HuH-7.5 (cell line): Measurements from ENCODE around the gene PSPN.
"Not testable (repeated sequence)": the region's sequence is repeated elsewhere in the genome, so short reads cannot be mapped to it uniquely, and the experiment has no call there.

ENCODE experiments used
- DNase-seq: peaks from one replicate; pipeline ENCODE4 v3.0.0; 2011; ENCODE audit warnings: low spot score

The PSPN gene

DNA sequence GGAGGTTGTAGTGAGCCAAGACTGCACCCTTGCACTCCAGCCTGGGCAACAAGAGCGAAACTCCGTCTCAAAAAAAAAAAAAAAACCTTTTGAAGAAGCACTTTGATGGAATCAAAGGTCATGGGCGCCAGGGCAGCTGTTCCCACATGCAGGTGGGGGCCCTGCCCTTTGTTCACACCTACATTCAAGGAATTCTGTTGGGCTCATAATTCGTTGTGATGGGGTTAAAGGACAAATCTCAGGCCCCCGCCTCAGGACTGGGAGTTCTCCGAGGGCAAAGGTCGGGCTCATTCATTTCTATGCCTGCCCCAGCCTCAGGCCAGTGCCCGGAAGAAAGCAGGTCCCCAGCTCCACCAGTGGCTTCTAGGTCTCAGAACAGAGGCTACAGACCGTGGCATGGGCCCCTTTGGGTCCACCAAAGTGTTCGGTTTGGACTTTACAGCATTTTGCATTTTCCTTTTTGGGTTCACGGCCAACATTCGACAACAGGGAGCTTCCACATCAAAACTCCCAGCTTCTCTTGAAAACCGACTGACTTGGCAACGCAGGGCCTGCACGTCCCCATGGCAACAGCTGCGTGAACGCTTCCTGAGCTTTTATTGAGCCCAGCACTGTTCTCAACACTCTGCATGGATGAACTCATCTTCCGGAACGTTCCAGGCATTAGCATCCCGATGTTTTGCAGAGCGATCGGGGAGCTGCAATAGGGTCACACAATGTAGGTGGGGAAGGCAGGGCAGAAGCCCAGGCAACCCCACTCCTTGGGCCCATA is 27.3 kb upstream of the PSPN start:
- DNase-seq = no peak

DNA sequence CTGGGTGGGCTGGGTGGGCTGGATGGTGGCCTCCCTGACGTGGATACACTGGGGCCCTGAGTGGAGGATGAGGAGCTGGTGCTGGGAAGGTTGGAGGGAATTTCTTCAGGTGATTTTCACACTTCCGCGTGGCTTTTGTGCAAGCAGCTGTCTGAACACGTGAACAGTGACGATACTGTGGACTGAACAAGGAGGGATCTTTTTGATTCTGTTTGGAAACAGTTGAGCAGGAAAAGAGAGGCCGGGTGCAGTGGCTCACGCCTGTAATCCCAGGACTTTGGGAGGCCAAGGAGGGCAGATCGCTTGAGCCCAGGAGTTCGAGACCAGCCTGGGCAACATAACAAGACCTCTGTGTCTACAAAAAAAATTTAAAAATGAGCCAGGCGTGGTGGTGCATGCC is 26.3 kb upstream of the PSPN start:
- no peak for DNase-seq

DNA sequence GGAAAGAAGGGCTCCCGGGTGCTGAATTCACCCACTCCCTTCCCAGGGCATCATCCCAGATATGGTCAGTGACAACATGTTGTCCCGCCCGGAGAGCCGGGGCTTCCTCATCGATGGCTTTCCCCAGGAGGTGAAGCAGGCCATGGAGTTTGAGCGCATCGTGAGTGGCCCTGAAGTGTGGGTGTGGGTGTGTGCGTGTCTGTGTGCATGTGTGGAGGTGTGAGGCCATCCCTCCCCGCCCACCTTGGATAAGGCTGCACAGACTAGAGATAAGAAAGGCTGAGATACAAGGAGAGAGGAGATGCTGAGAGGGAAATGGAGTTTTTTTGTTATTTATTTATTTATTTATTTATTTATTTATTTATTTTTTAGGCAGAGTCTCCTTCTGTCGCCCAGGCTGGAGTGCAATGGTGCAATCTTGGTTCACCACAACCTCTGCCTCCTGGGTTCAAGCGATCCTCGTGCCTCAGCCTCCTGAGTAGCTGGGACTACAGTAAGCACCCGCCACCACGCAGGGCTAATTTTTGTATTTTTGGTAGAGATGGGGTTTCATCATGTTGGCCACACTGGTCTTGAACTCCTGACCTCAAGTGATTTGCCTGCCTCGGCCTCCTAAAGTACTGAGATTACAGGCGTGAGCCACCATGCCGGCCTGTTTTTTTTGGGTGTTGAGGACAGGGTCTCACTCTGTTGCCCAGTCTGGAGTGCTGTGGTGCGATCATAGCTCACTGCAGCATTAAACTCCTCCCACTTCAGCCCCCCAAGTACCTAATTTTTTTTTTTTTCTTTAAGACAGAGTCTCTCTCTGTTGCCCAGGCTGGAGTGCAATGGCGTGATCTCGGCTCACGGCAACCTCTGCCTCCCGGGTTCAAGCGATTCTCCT is 24.6 kb upstream of the PSPN start:
- not testable (repeated sequence) for DNase-seq

DNA sequence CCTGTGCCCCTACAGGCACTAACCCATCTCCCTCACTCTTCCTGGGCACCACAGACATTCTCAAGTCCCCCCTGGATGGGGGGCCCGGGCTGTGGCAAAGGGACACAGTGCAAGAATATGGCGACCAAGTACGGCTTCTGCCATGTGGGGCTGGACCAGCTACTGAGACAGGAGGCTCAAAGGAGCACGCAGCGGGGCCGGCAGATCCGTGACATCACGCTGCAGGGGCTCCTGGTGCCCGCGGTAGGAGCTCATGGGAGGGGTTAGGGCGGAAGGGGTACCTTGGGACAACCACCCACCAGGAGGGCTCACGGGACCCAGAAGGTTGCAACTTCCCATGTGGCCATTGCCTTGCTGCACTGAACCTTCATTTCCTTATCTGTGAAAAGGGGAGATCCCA is 20.6 kb upstream of the PSPN start:
- no peak for DNase-seq

DNA sequence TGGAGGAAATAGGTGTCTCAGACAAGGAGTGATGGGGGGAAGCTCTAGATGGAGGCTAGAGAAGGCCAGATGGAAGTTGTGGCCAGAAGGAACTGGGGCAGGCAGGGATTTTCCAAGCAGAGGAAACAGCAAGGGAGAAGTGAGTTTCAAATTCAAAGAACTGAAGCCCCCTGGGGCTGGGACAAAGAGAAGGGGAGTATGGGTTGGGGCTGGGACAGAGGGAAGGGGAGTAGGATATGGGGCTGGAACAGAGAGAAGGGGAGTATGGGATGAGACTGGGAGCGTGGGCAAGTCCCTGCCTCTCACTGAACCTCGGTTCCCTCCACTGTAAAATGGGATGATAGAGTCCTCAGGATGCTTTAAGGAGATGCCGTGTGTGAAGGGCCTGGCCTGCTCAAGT is 19.1 kb upstream of the PSPN start:
- DNase-seq = no peak

DNA sequence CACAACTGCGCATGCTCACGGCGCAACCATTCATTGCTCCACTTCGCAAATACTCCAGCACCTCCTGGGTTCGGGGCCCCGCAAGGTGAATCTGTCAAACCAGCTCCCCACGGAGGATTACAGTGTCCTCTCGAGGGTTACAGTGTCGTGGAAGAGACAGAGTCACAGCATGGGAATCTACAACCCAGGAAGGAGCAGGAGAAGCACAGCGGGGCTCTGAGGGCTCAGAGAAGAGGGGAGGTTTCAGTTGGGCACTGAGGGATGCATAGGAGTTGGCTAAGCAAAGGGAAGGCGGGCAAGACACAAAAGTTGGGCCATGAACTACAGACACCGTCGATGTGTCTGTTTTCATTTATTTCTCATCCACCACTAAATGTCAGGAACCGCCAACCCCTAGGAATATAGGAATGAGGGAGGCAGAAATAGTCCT is 18.3 kb upstream of the PSPN start:
- peak; percentile 72 for DNase-seq

DNA sequence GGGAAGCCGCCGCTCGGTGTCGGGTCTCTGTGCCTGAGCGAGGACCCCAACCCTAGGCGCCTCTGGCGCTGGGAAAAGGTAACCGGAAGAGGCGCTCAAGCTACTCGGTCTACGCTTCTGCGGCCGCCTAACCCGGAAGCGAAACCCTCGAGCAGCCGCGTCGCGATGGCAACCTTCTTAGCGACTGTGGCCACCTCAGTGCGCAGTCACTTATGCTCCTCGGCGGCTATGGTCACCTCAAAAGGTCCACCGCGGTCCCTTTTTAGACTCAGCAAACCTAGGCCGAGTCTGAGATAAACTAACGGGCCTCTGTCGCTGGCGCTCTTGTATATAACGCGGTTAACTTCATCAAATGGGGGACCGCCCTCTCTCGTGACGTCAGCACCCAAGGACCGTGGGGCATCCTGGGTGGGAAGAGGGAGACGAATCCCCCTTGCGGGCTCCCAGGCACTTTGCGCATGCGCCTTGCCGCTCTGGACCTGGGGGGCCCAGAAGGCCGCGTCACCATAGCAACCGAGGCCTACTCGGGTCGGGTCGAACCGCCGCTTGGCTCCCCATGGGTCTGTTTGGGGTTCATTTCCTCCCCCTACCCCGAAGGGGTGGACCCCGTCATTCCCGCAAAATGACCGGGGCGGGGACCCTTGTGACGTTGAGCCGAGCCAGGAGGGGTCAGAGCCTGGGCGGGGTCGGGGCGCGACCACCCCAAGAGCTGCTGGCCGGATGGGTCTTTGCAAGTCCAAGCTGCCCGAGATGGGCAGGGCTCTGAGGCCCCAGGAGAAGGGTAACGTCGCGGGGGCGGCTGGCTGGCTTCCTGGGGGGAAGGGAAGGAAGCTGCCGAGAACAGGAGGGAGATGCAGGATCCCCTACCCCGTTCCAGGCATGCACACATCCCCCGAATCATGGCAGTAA is 17.6 kb upstream of the PSPN start, which contains the start of gene GTF2F1:
GTF2F1 (minus strand) TSS at position 91 of the 909 bp plus-strand sequence. CDS start 169 bp downstream, outside the sequence.
- peak; percentile 97 for DNase-seq

DNA sequence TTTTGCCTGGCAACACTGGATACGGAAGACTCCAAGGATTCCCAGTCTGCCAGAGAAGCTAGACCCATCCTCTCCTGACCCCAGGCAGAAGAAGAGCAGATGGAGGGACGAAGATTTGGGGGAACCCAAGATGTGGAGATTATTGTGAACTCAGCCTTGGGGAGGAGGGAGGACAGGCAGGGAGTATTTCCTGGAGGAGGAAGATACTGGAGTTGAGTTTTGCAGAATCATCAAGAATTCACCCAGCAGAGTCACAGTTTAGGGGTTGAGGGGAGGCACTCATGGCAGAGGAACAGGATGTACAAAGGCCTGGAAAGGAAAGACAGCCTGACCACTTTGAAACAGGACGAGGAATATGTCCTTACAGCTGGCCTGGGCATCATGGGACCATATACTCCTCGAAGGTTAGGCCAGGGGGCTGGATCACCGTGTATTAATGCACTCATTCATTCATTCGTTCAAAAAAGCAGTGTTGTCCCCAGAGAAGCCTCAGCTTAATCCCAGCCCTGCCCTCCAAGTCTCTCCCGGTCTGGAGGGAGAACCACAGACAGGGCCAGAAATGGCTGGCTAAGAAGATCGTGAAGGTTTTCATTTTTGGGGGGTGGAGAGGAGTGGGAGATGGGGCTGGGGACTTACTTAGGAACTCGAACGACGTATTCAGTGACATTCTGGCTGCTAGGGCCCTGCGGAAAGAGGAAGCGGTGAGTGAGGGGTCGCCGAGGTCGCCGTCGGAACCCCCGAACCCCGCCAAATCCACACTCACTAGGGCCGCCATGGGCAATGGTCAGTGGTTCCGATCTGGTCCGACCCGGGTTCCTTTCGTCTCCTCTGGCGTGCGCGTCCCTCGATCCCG is 16.7 kb upstream of the PSPN start:
- no peak for DNase-seq

DNA sequence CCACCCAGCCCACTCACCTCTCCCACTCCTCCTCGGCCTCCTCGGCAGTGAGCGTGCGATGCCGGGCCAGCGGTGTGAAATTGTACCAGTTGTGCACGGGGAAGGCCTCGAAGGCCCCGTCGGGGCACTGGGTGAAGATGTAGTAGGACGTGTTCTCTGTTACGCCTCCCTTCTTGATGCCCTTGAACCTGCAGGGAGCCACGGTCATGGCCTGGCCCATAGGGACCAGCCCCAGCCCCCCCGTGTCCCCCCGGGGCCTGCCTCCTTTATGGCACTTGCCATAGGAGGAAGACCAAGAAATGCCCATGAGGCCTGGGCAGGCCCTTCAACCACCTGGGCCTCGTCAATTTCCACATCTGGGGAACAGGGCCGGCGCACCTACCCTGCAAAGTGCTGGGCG is 11.6 kb upstream of the PSPN start:
- no peak for DNase-seq

DNA sequence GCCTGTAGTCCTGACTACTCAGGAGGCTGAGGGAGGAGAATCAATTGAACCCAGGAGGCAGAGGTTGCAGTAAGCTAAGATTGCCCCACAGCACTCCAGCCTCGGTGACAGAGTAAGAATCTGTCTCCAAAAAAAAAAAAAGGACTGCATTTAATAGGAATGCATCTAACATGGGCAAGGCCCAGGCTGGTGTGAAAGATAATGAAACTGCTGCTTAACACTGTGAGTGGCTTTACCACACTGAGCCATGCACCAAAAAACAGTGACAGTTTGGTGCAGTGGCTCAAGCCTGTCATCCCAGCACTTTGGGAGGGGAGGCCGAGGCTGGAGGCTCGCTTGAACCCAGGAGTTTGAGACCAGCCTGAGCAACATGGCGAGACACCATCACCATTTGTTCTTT is 8.6 kb upstream of the PSPN start:
- DNase-seq = no peak

DNA sequence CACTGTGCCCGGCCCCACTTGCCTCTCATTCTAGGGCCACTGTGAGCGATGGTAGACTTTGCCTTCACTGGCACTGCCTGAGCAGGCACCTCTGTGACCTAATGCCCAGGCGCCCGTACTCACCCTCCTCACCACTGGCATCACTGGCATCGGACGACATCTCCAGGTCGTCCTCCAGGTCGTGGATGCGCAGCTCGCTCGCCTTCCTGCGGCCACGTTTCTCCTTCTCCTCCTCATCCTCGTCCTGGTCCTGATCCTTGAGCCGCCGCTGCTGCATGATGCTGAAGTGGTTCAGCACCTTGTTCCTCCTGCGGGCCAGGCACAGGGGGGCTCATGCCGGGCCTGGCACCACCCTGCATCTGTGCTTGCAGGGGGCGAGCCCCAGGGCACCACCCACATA is 7.5 kb upstream of the PSPN start:
- DNase-seq = no peak

DNA sequence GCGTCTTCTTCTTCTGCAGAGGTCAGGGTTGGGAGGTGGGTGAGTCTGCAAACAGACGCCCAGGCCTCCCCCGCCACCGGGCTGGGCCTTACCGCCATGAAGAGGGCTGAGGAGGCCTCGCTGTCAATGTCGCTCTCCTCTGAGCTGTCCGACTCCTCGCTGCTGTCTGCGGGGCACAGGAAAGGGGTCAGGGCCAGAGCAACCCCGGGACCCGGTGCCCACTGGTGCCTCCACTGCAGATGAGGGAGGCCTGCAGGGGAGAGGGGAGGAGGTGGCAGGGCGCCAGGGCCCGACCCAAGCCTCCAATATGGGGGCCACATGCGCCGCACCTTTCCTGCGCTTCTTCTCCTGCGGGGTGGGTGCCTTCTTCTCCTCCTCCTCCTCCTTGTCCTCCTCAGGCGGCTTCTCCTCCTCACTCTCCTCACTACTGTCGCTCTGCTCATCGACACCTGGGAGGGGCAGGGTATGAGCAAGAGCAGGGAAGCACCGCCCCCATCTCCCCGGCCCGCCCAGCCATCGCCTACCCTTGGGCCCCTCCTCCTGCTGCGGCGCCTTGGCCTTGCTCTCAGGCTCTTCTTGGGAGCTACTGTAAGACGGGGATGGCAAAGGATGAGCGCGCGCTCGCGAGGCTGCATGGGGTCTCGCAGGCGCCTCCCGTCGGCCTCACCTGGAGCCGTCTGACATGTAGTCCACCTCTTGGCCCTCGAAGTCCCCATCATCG is 5.5 kb upstream of the PSPN start:
- no peak for DNase-seq

DNA sequence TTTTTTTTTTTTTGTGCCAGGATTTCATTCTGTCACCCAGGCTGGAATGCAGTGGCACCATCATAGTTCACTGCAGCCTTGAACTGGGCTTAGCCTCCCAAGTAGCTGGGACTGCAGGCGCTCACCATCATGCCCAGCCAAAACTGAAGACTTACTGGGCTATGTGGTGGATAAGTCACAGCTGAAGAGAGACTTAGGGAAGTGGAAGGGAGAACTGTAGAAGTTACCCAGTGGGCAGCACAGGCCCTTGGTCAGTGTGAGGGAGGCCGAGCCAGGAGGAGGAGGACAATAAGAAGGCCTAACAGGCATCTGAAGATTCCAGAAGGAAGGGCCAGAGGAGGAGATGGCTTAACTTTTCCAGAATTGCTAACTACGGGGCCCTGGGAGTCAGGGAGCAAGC is 4.0 kb upstream of the PSPN start:
- DNase-seq = no peak

DNA sequence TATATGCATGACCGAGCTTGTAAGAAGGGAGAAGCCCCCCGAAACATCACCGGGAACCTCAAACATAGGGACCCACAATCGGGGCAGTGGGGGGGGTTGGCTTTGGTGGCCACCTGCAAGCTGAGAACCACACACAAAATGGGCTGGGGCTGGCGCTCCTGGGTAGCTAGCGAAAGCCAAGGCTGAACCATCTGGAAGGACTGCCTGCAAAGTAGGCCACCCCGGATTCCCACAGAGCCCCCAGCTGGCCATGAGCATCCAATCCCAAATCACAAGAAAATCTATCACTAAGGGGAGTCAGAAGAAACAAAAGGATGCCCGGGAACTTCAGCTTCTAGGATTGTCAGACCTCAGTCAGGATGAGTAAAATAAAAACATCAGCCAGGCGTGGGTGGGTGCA is 2.8 kb upstream of the PSPN start:
- DNase-seq = no peak

DNA sequence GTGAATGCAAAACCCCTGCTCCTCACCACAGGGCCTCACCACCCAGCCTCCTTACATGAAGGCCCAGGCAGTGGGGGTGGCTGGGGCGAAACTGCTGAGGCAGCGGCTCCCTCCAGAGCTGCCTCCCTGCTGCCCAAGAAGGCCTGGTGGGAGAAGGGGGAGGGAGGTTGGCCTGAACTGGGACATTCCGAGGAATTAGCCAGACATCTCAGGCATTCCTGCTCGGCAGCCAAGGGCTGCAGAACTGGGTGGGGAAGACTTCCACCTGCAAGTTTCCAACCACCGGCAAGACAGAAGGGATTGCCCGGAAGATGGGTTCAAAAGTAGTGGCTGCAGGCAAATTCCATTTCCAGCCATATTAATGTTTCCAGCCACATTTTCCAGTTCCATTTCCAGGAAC is 2.3 kb upstream of the PSPN start:
- no peak for DNase-seq

DNA sequence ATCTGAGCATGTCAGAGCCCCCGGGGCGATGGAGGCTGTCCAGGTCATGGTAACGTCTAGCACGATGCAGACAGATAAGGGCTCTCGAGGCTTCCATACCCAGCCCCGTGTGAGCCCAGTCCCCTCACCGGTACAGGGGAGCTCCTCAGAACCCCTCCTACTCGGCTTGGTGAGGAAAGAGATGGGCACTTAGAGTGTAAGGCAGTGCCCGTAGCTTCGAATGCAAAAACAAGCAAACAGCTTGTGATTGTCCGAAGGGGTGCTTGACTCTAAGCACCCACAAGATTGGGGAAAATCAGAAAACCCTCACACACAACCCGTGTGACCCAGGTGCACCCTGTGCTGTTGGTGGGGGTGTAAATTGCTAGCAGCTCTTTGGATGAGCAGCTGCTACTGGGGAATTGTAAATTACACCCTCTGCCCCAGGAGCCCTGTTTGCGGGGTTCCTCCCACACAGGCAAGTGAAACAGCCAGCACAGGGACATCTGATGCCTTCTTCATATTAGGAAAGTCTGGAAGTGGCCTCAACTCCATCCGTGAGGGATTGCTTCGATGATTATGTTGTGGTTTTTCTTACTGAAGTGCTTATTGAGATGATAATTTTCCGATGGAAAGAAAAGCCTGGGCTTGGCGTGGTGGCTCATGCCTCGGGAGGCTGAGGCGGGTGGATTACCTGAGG is 918 bp upstream of the PSPN start:
- DNase-seq = no peak

DNA sequence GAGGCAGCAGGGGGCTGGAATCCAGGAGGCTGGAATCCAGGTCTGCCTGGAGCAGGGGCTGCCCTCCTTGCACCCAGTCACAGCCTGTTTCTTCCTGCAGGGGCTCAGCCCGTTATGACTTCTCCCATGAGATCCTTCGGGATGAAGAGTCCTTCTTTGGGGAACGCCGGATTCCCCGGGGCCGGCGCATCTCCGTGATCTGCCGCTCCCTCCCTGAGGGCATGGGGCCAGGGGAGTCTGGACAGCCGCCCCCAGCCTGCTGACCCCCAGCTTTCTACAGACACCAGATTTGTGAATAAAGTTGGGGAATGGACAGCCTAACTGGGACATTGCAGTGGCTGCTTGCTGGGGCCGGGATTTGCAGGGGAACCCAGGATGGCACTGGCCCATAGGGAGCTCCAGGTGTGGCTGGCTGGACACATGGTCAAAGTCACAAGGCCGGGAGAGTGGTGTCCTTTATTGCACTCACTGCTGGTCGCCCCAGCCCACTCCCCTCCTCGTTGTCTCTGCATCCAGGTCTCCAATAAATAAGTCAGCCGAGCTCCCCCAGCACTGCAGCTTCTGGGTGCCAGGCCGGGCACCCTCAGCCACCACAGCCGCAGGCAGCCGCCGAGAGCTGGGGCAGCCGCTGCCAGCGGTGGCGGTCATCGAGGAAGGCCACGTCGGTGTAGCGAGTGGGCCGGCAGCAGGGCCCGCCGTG is 872 bp downstream of the PSPN start:
- no peak for DNase-seq

DNA sequence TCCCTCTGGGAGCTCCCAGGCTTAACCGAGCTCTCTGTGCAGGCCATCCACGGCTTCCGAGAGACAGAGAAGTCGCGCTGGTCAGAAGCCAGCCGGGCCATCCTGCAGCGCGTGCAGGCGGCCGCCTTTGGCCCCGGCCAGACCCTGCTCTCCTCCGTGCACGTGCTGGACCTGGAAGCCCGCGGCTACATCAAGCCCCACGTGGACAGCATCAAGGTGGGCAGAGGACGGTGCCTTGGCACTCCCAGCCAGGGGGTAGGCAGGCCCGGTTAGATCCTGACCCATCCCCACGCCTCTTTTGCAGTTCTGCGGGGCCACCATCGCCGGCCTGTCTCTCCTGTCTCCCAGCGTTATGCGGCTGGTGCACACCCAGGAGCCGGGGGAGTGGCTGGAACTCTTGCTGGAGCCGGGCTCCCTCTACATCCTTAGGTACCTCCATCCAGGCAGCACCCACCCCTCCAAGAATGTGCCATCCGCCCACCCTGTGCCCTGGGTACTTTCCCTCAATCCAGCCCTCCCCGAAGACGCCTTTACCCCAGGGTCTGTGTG is 1.5 kb downstream of the PSPN start:
- no peak for DNase-seq

DNA sequence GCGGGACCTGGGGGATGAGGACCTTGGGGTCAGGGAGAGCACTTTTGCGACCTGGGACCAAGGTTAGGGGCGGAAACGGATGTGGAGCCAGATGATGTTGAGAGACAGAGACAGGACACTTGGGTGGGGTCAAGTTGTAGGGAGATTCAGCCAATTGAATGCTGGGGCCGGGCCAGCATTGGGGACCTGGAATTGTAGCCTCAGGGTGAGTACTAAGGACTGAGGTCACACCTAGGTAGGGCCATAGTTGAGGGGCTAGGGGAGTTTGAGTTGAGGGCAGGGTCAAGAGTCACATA is 2.0 kb downstream of the PSPN start:
- no peak for DNase-seq
